DOHH2 (cell line): ENCODE data around the gene ALK.
"Not testable (repeated sequence)": the region's sequence is repeated elsewhere in the genome, so short reads cannot be mapped to it uniquely, and the experiment has no call there.

ENCODE experiments used
- H3F3A ChIP-seq: fragments of 200-600 bp; sonication (generic), shearing (Covaris generic); 2 replicates; pipeline ENCODE4 v1.6.0; 2016; ENCODE audit warnings: antibody characterized with exemption, mild to moderate bottlenecking; ENCODE audit not compliant: control insufficient read depth, insufficient read depth
- H3K27ac ChIP-seq: fragments of 200-600 bp; sonication (generic); 2 replicates; pipeline ENCODE4 v1.5.1; 2014; ENCODE audit warnings: low read depth, mild to moderate bottlenecking, low read length, moderate library complexity
- H3K27me3 ChIP-seq: fragments of 200-600 bp; sonication (generic); 2 replicates; pipeline ENCODE4 v1.6.1; 2014; ENCODE audit warnings: mild to moderate bottlenecking, low read length, mixed read lengths; ENCODE audit not compliant: control insufficient read depth
- H3K36me3 ChIP-seq: fragments of 200-600 bp; sonication (generic); 2 replicates; pipeline ENCODE4 v1.6.1; 2014; ENCODE audit warnings: mild to moderate bottlenecking, low read length, moderate library complexity, mixed read lengths; ENCODE audit not compliant: control insufficient read depth
- H3K4me1 ChIP-seq: fragments of 200-600 bp; sonication (generic); 2 replicates; pipeline ENCODE4 v1.6.1; 2014; ENCODE audit warnings: mild to moderate bottlenecking, low read length, mixed read lengths; ENCODE audit not compliant: control insufficient read depth
- H3K4me2 ChIP-seq: fragments of 200-600 bp; sonication (generic); 2 replicates; pipeline ENCODE4 v1.6.0; 2014; ENCODE audit warnings: mild to moderate bottlenecking, low read length, moderate library complexity
- H3K4me3 ChIP-seq: fragments of 200-600 bp; sonication (generic); 2 replicates; pipeline ENCODE4 v1.5.1; 2014; ENCODE audit warnings: mild to moderate bottlenecking, low read length, mixed read lengths
- H3K79me2 ChIP-seq: fragments of 200-600 bp; sonication (generic); 2 replicates; pipeline ENCODE4 v1.6.1; 2014; ENCODE audit warnings: mild to moderate bottlenecking, low read length, mixed read lengths; ENCODE audit not compliant: control insufficient read depth
- H3K9me2 ChIP-seq: fragments of 200-600 bp; sonication (generic); replicated peaks from 2 replicates; pipeline ENCODE4 v1.6.1; 2014; ENCODE audit warnings: mild to moderate bottlenecking, low read length, mixed read lengths; ENCODE audit not compliant: control insufficient read depth
- H3K9me3 ChIP-seq: fragments of 200-600 bp; sonication (generic); 2 replicates; pipeline ENCODE4 v1.6.1; 2014; ENCODE audit warnings: antibody characterized with exemption, low read length, mixed read lengths; ENCODE audit not compliant: control insufficient read depth, insufficient read depth
- H4K20me1 ChIP-seq: fragments of 200-600 bp; sonication (generic); 2 replicates; pipeline ENCODE4 v1.6.0; 2014; ENCODE audit warnings: low read depth, mild to moderate bottlenecking, antibody characterized with exemption, low read length, moderate library complexity; ENCODE audit not compliant: control insufficient read depth, insufficient read depth
- CTCF ChIP-seq: fragments of 200-600 bp; sonication (generic); IDR thresholded peaks from one replicate; pipeline ENCODE4 v1.5.1; 2014; ENCODE audit warnings: antibody characterized with exemption, mild to moderate bottlenecking, low read depth, low read length; ENCODE audit not compliant: poor library complexity, severe bottlenecking
- EZH2phosphoT487 ChIP-seq: fragments of 200-600 bp; sonication (generic); IDR thresholded peaks from 2 replicates; pipeline ENCODE4 v1.6.1; 2017; ENCODE audit warnings: borderline replicate concordance, mild to moderate bottlenecking, antibody characterized with exemption, low read length, moderate library complexity, mixed read lengths

ALK gene

DNA sequence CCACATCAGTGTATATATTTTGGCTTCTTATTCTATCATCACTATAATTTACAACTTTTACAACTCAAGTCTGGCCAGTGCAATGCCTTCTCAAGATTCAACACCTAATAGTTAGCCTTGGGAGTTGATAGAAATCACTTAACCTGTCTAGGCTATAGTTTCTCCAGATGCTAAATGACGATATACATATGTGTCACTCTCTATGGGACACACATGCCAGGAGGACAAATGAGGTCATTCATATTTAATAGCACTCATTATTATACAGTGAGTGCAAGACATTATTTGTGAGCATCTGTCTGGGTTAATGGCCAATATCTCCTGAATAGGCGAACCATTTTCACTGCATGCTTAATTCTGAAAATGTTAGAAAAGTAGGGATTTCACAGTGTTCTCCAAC is 89.8 kb downstream of the ALK start:
- Histone ChIP-seq H3K79me2 (no peaks in the 10 kb centered on the region), H3K9me3 (no peaks in the 10 kb centered on the region), H3K4me1 (no peaks in the 10 kb centered on the region), H3K36me3 (no peaks in the 10 kb centered on the region), H3K4me2 (no peak overlapping the region), H3K4me3 (no peak overlapping the region), H3K27ac (no peak overlapping the region), H3K27me3 (no peaks in the 10 kb centered on the region), H4K20me1 (no peaks in the 10 kb centered on the region), H3F3A (no peaks in the 10 kb centered on the region), H3K9me2 (no peaks in the 10 kb centered on the region)
- no peak for TF ChIP-seq CTCF
- no peak for TF ChIP-seq EZH2phosphoT487

DNA sequence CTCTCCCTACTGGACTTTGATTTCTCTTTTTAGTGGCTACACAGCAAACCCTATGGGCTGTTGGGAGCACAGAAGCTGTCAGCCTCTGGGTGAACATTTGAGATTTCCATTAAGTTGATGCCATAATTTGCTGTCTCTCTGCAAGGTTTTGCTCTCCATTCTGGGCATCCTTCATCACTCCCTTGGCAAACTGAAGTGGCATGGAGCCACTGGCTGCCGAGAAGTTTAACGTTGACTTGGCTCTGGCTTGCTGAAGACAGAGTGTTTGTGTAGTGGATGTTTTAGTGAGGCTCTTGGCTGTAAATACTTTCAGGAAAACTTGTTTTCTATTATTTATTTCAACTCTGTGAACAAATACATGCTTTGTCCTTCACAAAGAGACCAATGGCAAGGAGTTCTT is 91.5 kb downstream of the ALK start:
- H3K79me2 ChIP-seq, result no peaks in the 10 kb centered on the region
- no peaks in the 10 kb centered on the region for H3K4me1 ChIP-seq
- no peak overlapping the region for H3K4me3 ChIP-seq
- no peaks in the 10 kb centered on the region for H3K36me3 ChIP-seq
- H4K20me1 ChIP-seq, result no peaks in the 10 kb centered on the region
- TF ChIP-seq CTCF (no peak), EZH2phosphoT487 (no peak)
- no peaks in the 10 kb centered on the region for H3K9me2 ChIP-seq
- H3K9me3 ChIP-seq, result no peaks in the 10 kb centered on the region
- H3K27ac ChIP-seq, result no peak overlapping the region
- H3K27me3 ChIP-seq, result no peaks in the 10 kb centered on the region
- H3F3A ChIP-seq, result no peaks in the 10 kb centered on the region
- H3K4me2 ChIP-seq, result no peak overlapping the region

- not testable (repeated sequence) for H3K27me3 ChIP-seq, H3K4me1 ChIP-seq, H3K79me2 ChIP-seq, H3K4me2 ChIP-seq, H3K9me2 ChIP-seq, H4K20me1 ChIP-seq, H3K9me3 ChIP-seq, H3F3A ChIP-seq, H3K36me3 ChIP-seq, H3K27ac ChIP-seq, H3K4me3 ChIP-seq
Measured at GRCh38 chr2:29824145-29824544, 97.2 kb downstream of the ALK start.

DNA sequence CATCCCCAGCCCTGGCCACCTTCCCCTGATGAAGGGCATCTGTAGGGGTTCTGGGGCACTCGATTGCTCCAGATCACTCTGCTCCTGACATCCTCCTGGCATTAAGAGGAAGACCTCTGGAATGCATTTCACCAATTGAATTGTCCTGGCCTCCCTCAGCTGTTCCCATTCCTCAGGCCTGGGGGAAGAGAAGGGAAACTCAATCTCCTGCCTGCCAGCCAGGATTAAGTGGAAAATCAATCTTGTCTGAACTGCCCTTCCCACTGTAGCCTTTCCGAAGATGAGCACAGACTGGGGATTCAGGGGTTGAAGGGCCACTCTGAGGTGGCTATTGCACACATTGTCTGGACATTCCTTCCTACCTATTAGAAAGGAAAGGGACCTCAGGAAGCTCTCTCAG is 99.8 kb downstream of the ALK start:
- no peaks in the 10 kb centered on the region for H3K36me3 ChIP-seq
- H3F3A ChIP-seq, result no peaks in the 10 kb centered on the region
- H3K79me2 ChIP-seq, result no peaks in the 10 kb centered on the region
- H4K20me1 ChIP-seq, result no peaks in the 10 kb centered on the region
- TF ChIP-seq CTCF (no peak), EZH2phosphoT487 (no peak)
- no peak overlapping the region for H3K27ac ChIP-seq
- H3K4me1 ChIP-seq, result no peaks in the 10 kb centered on the region
- no peaks in the 10 kb centered on the region for H3K27me3 ChIP-seq
- H3K4me3 ChIP-seq, result no peak overlapping the region
- no peaks in the 10 kb centered on the region for H3K9me2 ChIP-seq
- no peaks in the 10 kb centered on the region for H3K9me3 ChIP-seq
- no peak overlapping the region for H3K4me2 ChIP-seq
